Myocyte (in vitro differentiated cells): ENCODE results near the gene ANKMY1. TPM values are rescaled to one million over a fixed set of nuclear protein-coding genes. Genes with fewer than 3 reads are reported as not detected.

Experiments used
- DNase-seq: peaks from one replicate; pipeline ENCODE4 v3.0.0-alpha.2; 2012; ENCODE audit warnings: low read depth
- total RNA-seq: library from RNA; depleted of rRNA; stranded (reverse); fragments of >200 nt; gene quantifications from 2 replicates; pipeline ENCODE4 v1.2.3, GENCODE V29; 2014

Gene ANKMY1
- total RNA-seq, 1 donor from 2014 or later: 5.3 TPM

GRCh38 chr2:240438810-240439697 is 118.7 kb downstream of the ANKMY1 start:
- no peak for DNase-seq

- DNase-seq: peak; percentile 84
Observed at GRCh38 chr2:240437861-240438809, 119.7 kb downstream of the ANKMY1 start.

GRCh38 chr2:240437551-240437860 is 120.3 kb downstream of the ANKMY1 start:
- no peak for DNase-seq

- peak; percentile 56 for DNase-seq
Observed at GRCh38 chr2:240436683-240437550, 120.9 kb downstream of the ANKMY1 start.

GRCh38 chr2:240435948-240436682 is 121.7 kb downstream of the ANKMY1 start:
- no peak for DNase-seq

GRCh38 chr2:240435457-240435947 is 122.3 kb downstream of the ANKMY1 start, which contains the start of gene GPC1:
Gene GPC1, plus strand, starts transcription at chr2:240435663. Its CDS starts 256 bp downstream, at chr2:240435919.
- DNase-seq: peak; percentile 87

- DNase-seq: peak; percentile 99
Observed at GRCh38 chr2:240434728-240435456, 122.9 kb downstream of the ANKMY1 start.

- DNase-seq: peak; percentile 92
Observed at GRCh38 chr2:240433973-240434727, 123.6 kb downstream of the ANKMY1 start.

- DNase-seq: no peak
Observed at GRCh38 chr2:240432820-240433801, 124.7 kb downstream of the ANKMY1 start.

GRCh38 chr2:240432430-240432819 is 125.4 kb downstream of the ANKMY1 start:
- DNase-seq: no peak

- DNase-seq: no peak
Observed at GRCh38 chr2:240431661-240432424, 125.9 kb downstream of the ANKMY1 start.

GRCh38 chr2:240431271-240431660 is 126.5 kb downstream of the ANKMY1 start:
- DNase-seq: no peak

- DNase-seq: no peak
Observed at GRCh38 chr2:240430595-240430994, 127.2 kb downstream of the ANKMY1 start.

- no peak for DNase-seq
Observed at GRCh38 chr2:240429872-240430491, 127.8 kb downstream of the ANKMY1 start.
